GM13977 (cell line): Measurements from ENCODE around the gene POU2F2.

Experiments used
- DNase-seq: peaks from one replicate; pipeline ENCODE4 v3.0.0; 2012; ENCODE audit warnings: low spot score
- CTCF ChIP-seq: IDR thresholded peaks from 2 replicates; pipeline ENCODE4 v1.5.1; 2012; ENCODE audit warnings: mild to moderate bottlenecking, control low read depth; ENCODE audit not compliant: insufficient read depth; ENCODE audit errors: extremely low read depth, missing control alignments
- in situ Hi-C: fragments of 300-500 bp; cut with MboI; formaldehyde crosslinking; loops from one replicate; pipeline ENCODE4 v1.12.0; 2022; ENCODE audit warnings: low sequenced_read_pairs, low pct_unique_long_range_greater_than_20kb, mixed read lengths, inconsistent platforms; ENCODE audit not compliant: unreplicated experiment

POU2F2 gene

GRCh38 chr19:42095814-42096230 lies 36.4 kb downstream of the POU2F2 start:
- no peak for TF ChIP-seq CTCF
- no peak for DNase-seq
- in situ Hi-C loops: no loop called here

GRCh38 chr19:42095142-42095813 lies 37.0 kb downstream of the POU2F2 start:
- no peak for TF ChIP-seq CTCF
- in situ Hi-C loops: no loop called here
- no peak for DNase-seq

- in situ Hi-C loops: no loop called here
- no peak for DNase-seq
- no peak for TF ChIP-seq CTCF
Measured at GRCh38 chr19:42093926-42094325, 38.3 kb downstream of the POU2F2 start.

- in situ Hi-C loops: no loop called here
- DNase-seq: no peak
Measured at GRCh38 chr19:42093505-42093904, 38.7 kb downstream of the POU2F2 start.

GRCh38 chr19:42092350-42092749 lies 39.9 kb downstream of the POU2F2 start:
- DNase-seq: no peak
- peak; percentile 50 for TF ChIP-seq CTCF
- in situ Hi-C loops: no loop called here

More at GRCh38 chr19:42093505-42093904, 38.7 kb downstream of the POU2F2 start:
- no peak for TF ChIP-seq CTCF

GRCh38 chr19:42091742-42092141 lies 40.5 kb downstream of the POU2F2 start:
- in situ Hi-C loops: no loop called here
- DNase-seq: no peak
- TF ChIP-seq CTCF: no peak
